Measurements from ENCODE around the gene SPPL2A.

- TF ChIP-seq CTCF (IDR thresholded peaks at IDR 0.05) (no peak), EZH2 (IDR thresholded peaks at IDR 0.05) (no peak)
These were observed 18.4 kb upstream of the SPPL2A start for GRCh38 chr15:50783895-50784294.

Measured in neural progenitor cell (in vitro differentiated cells).